HEK293 (cell line): ENCODE results near the gene RFNG.

Experiments used
- CTCF ChIA-PET: fragments of 350-600 bp; formaldehyde crosslinking; extraction: SDS; loops from one replicate; lab custom pipeline; 2021; ENCODE audit warnings: antibody characterized with exemption; lab: Yijun Ruan, JAX
- POLR2A ChIA-PET: fragments of 300-600 bp; formaldehyde crosslinking; extraction: SDS; loops from one replicate; lab custom pipeline; 2020; ENCODE audit warnings: antibody characterized with exemption, inconsistent platforms; lab: Yijun Ruan, JAX
- H3K27ac ChIP-seq: fragments of 200-500 bp; sonication (Bioruptor generic); 2 replicates; pipeline ENCODE4 v1.5.1; 2014; ENCODE audit warnings: low read depth, low read length, control low read depth, inconsistent platforms; ENCODE audit errors: extremely low read depth
- H3K36me3 ChIP-seq, 2 experiments: fragments of 200-500 bp in 1 of 2; sonication (Bioruptor generic) in 1 of 2; 1 replicate in 1 of 2; 2 replicates in 1 of 2; pipeline ENCODE4 v1.5.1; 2014 to 2017; ENCODE audit warnings: inconsistent platforms in 2 of 2, low read length in 2 of 2; ENCODE audit not compliant: control insufficient read depth in 2 of 2, insufficient read depth in 1 of 2
- H3K4me1 ChIP-seq: fragments of 200-500 bp; sonication (Bioruptor generic); 2 replicates; pipeline ENCODE4 v1.5.1; 2014; ENCODE audit warnings: mild to moderate bottlenecking, low read length, inconsistent platforms; ENCODE audit not compliant: control insufficient read depth, insufficient read depth
- H3K4me3 ChIP-seq: 2 replicates; pipeline ENCODE4 v1.5.1; 2011; ENCODE audit warnings: low read depth, mild to moderate bottlenecking, control low read depth, low read length, moderate library complexity
- H3K9me3 ChIP-seq: fragments of 200-500 bp; sonication (Bioruptor generic); 2 replicates; pipeline ENCODE4 v1.5.1; 2014; ENCODE audit warnings: low read depth, low read length, inconsistent platforms; ENCODE audit not compliant: control insufficient read depth, insufficient read depth
- FEZF1 ChIP-seq: fragments of 450-650 bp; formaldehyde crosslinking; IDR thresholded peaks from 2 replicates; pipeline ENCODE4 v1.5.1; 2016; ENCODE audit warnings: missing biosample characterization, missing genetic modification characterization
- GLIS1 ChIP-seq: fragments of 450-650 bp; formaldehyde crosslinking; IDR thresholded peaks from 2 replicates; pipeline ENCODE4 v1.5.1; 2016; ENCODE audit warnings: missing biosample characterization, missing genetic modification characterization
- KLF17 ChIP-seq: fragments of 450-650 bp; formaldehyde crosslinking; IDR thresholded peaks from 2 replicates; pipeline ENCODE4 v1.5.1; 2016; ENCODE audit warnings: missing biosample characterization, missing genetic modification characterization
- MEIS1 ChIP-seq: sonication (generic); formaldehyde crosslinking; IDR thresholded peaks from 2 replicates; pipeline ENCODE4 v1.8.1; 2022; ENCODE audit warnings: missing genetic modification reagents, mild to moderate bottlenecking, borderline replicate concordance
- SP2 ChIP-seq: fragments of 450-650 bp; formaldehyde crosslinking; IDR thresholded peaks from 2 replicates; pipeline ENCODE4 v1.5.1; 2016; ENCODE audit warnings: missing biosample characterization, missing genetic modification characterization
- WT1 ChIP-seq: fragments of 450-650 bp; formaldehyde crosslinking; IDR thresholded peaks from 2 replicates; pipeline ENCODE4 v1.5.1; 2016; ENCODE audit warnings: missing biosample characterization, missing genetic modification characterization
- ZBTB17 ChIP-seq: fragments of 450-650 bp; formaldehyde crosslinking; IDR thresholded peaks from 2 replicates; pipeline ENCODE4 v1.5.1; 2016; ENCODE audit warnings: missing biosample characterization, missing genetic modification characterization
- ZBTB21 ChIP-seq: fragments of 450-650 bp; formaldehyde crosslinking; IDR thresholded peaks from 2 replicates; pipeline ENCODE4 v1.5.1; 2017; ENCODE audit warnings: missing biosample characterization, missing genetic modification characterization
- ZBTB8A ChIP-seq: fragments of 450-650 bp; formaldehyde crosslinking; IDR thresholded peaks from 2 replicates; pipeline ENCODE4 v1.5.1; 2016; ENCODE audit warnings: missing biosample characterization, missing genetic modification characterization
- ZFHX2 ChIP-seq: fragments of 450-650 bp; formaldehyde crosslinking; conservative IDR thresholded peaks from 2 replicates; pipeline ENCODE4 v1.5.1; 2016; ENCODE audit warnings: missing biosample characterization, missing genetic modification characterization
- ZIC2 ChIP-seq: fragments of 450-650 bp; formaldehyde crosslinking; IDR thresholded peaks from 2 replicates; pipeline ENCODE4 v1.5.1; 2016; ENCODE audit warnings: missing biosample characterization, missing genetic modification characterization
- ZNF10 ChIP-seq: fragments of 450-650 bp; formaldehyde crosslinking; IDR thresholded peaks from 2 replicates; pipeline ENCODE4 v1.5.1; 2017; ENCODE audit warnings: missing biosample characterization, missing genetic modification characterization
- ZNF223 ChIP-seq: fragments of 450-650 bp; formaldehyde crosslinking; IDR thresholded peaks from 2 replicates; pipeline ENCODE4 v1.5.1; 2016; ENCODE audit warnings: missing biosample characterization, missing genetic modification characterization
- ZNF266 ChIP-seq: fragments of 450-650 bp; formaldehyde crosslinking; IDR thresholded peaks from 2 replicates; pipeline ENCODE4 v1.5.1; 2016; ENCODE audit warnings: missing biosample characterization, missing genetic modification characterization, low read depth
- ZNF416 ChIP-seq: fragments of 450-650 bp; formaldehyde crosslinking; IDR thresholded peaks from 2 replicates; pipeline ENCODE4 v1.5.1; 2016; ENCODE audit warnings: missing biosample characterization, missing genetic modification characterization
- ZNF423 ChIP-seq: fragments of 450-650 bp; formaldehyde crosslinking; IDR thresholded peaks from 2 replicates; pipeline ENCODE4 v1.5.1; 2016; ENCODE audit warnings: missing biosample characterization, missing genetic modification characterization
- ZNF518A ChIP-seq: fragments of 450-650 bp; formaldehyde crosslinking; conservative IDR thresholded peaks from 2 replicates; pipeline ENCODE4 v1.5.1; 2016; ENCODE audit warnings: low read depth, missing biosample characterization, missing genetic modification characterization
- ZNF600 ChIP-seq: fragments of 450-650 bp; formaldehyde crosslinking; IDR thresholded peaks from 2 replicates; pipeline ENCODE4 v1.5.1; 2016; ENCODE audit warnings: missing biosample characterization, missing genetic modification characterization
- ZNF76 ChIP-seq: fragments of 450-650 bp; formaldehyde crosslinking; IDR thresholded peaks from 2 replicates; pipeline ENCODE4; 2016; ENCODE audit warnings: low read depth, missing biosample characterization, missing genetic modification characterization, borderline replicate concordance
- TF ChIP-seq, protein P1 (sequence below): fragments of 450-650 bp; formaldehyde crosslinking; IDR thresholded peaks from 2 replicates; pipeline ENCODE4 v1.5.1; 2016; ENCODE audit warnings: missing biosample characterization, missing genetic modification characterization
- TF ChIP-seq, protein P2 (sequence below): fragments of 450-650 bp; formaldehyde crosslinking; conservative IDR thresholded peaks from 2 replicates; pipeline ENCODE4 v1.5.1; 2016; ENCODE audit warnings: low read depth, missing biosample characterization, missing genetic modification characterization
- TF ChIP-seq, protein P3 (sequence below): fragments of 450-650 bp; formaldehyde crosslinking; IDR thresholded peaks from 2 replicates; pipeline ENCODE4 v1.5.1; 2016; ENCODE audit warnings: missing biosample characterization, missing genetic modification characterization

RFNG gene

DNA sequence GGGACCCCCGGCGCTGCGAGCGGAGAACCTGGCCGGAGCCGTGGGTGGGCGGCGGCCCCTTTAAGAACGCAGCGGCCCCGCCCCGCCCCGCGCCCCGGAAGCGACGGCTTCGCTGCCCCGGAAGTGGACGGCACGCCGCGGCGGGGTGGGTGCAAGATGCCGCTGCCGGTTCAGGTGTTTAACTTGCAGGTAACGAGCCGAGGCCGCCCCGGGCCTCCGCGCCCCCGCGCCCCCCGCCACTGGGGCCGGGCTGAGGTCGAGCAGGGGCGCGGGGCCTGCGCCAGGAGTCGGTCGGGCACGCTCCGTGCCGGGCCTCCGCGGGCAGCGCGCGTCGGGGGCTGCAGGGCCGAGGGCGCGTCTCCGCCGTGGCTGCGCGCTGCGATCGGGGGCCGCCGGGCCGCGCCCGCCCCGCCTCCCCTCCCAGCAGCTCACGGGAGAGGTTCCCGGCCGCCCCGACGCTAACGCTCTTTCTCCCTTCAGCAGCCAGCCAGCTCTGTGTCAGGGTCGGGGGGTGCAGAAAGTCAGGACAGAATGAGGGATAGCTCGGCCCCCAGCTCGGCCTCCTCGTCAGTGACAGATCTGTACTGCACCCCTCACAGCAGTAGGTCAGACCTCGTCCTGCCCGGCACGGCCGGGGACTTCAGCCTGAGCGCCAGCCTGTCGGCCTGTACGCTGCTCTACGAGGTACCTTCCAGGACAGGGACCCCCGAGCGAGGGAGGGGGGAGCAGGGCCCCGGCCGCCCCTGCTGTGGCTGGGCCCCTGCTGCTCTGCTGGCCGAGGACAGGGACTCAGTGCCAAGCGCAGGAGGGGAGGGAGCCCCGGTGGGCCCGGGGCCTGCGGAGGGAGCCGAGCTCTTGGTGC is at the start of gene RFNG, which contains the start of gene GPS1 (continued):
- TF ChIP-seq ZNF518A (peak; percentile 31; the same call in 1 of the 2 replicates), ZNF76 (tag by site-specific recombination) (0 out of 2 replicates have a peak, but pooled peaks have one; percentile 25)
- TF ChIP-seq, protein P1, sequence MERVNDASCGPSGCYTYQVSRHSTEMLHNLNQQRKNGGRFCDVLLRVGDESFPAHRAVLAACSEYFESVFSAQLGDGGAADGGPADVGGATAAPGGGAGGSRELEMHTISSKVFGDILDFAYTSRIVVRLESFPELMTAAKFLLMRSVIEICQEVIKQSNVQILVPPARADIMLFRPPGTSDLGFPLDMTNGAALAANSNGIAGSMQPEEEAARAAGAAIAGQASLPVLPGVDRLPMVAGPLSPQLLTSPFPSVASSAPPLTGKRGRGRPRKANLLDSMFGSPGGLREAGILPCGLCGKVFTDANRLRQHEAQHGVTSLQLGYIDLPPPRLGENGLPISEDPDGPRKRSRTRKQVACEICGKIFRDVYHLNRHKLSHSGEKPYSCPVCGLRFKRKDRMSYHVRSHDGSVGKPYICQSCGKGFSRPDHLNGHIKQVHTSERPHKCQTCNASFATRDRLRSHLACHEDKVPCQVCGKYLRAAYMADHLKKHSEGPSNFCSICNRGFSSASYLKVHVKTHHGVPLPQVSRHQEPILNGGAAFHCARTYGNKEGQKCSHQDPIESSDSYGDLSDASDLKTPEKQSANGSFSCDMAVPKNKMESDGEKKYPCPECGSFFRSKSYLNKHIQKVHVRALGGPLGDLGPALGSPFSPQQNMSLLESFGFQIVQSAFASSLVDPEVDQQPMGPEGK (tag by site-specific recombination) = peak; percentile 71; the same call in 1 of the 2 replicates
- TF ChIP-seq, protein P2, sequence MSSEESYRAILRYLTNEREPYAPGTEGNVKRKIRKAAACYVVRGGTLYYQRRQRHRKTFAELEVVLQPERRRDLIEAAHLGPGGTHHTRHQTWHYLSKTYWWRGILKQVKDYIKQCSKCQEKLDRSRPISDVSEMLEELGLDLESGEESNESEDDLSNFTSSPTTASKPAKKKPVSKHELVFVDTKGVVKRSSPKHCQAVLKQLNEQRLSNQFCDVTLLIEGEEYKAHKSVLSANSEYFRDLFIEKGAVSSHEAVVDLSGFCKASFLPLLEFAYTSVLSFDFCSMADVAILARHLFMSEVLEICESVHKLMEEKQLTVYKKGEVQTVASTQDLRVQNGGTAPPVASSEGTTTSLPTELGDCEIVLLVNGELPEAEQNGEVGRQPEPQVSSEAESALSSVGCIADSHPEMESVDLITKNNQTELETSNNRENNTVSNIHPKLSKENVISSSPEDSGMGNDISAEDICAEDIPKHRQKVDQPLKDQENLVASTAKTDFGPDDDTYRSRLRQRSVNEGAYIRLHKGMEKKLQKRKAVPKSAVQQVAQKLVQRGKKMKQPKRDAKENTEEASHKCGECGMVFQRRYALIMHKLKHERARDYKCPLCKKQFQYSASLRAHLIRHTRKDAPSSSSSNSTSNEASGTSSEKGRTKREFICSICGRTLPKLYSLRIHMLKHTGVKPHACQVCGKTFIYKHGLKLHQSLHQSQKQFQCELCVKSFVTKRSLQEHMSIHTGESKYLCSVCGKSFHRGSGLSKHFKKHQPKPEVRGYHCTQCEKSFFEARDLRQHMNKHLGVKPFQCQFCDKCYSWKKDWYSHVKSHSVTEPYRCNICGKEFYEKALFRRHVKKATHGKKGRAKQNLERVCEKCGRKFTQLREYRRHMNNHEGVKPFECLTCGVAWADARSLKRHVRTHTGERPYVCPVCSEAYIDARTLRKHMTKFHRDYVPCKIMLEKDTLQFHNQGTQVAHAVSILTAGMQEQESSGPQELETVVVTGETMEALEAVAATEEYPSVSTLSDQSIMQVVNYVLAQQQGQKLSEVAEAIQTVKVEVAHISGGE = 0 out of 2 replicates have a peak, but pooled peaks have one; percentile 39

GRCh38 chr17:82101301-82101715 is 49.7 kb upstream of the RFNG start:
- no peak overlapping the region for H3K4me3 ChIP-seq
- POLR2A ChIA-PET = interaction anchor here (0.6 kb wide), 1 partner anchor 23 kb away, joined by 4 read pairs; no protein-coding TSS in a partner anchor
- peaks cover 0 to 8% of the 10 kb centered on the region in 2 experiments; a peak in 1 of 3 replicates for H3K36me3 ChIP-seq
- CTCF ChIA-PET = interaction anchor here (0.6 kb wide), 1 partner anchor 57 kb away, joined by 3 read pairs; no protein-coding TSS in a partner anchor
- no peaks in the 10 kb centered on the region for H3K9me3 ChIP-seq
- H3K4me1 ChIP-seq = peaks cover 9% of the 10 kb centered on the region
- H3K27ac ChIP-seq = 0 out of 2 replicates have a peak overlapping the region, but pooled peaks have one; percentile 27
- TF ChIP-seq ZIC2 (tag by site-specific recombination) (peak; percentile 70), ZBTB17 (tag by site-specific recombination) (no peak), ZNF423 (peak; percentile 61), FEZF1 (tag by site-specific recombination) (no peak), GLIS1 (tag by site-specific recombination) (peak; percentile 92), MEIS1 (no peak), WT1 (tag by site-specific recombination) (peak; percentile 36; the same call in 1 of the 2 replicates), ZNF416 (tag by site-specific recombination) (no peak), ZNF266 (tag by site-specific recombination) (no peak), ZBTB8A (tag by site-specific recombination) (peak; percentile 26; the same call in 1 of the 2 replicates), SP2 (tag by site-specific recombination) (peak; percentile 44), ZNF223 (tag by site-specific recombination) (peak; percentile 87), ZNF10 (tag by site-specific recombination) (no peak), ZNF600 (tag by site-specific recombination) (0 out of 2 replicates have a peak, but pooled peaks have one; percentile 43), ZFHX2 (tag by site-specific recombination) (peak; percentile 16; the same call in 1 of the 2 replicates), KLF17 (peak; percentile 46; the same call in 1 of the 2 replicates), ZBTB21 (tag by site-specific recombination) (no peak)
- TF ChIP-seq, protein P3, sequence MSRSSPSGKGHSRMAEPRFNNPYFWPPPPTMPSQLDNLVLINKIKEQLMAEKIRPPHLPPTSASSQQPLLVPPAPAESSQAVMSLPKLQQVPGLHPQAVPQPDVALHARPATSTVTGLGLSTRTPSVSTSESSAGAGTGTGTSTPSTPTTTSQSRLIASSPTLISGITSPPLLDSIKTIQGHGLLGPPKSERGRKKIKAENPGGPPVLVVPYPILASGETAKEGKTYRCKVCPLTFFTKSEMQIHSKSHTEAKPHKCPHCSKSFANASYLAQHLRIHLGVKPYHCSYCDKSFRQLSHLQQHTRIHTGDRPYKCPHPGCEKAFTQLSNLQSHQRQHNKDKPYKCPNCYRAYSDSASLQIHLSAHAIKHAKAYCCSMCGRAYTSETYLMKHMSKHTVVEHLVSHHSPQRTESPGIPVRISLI (tag by site-specific recombination) = no peak
